DND-41 (cell line): Measurements from ENCODE around the gene PUM2.

Experiments
- ATAC-seq: fragments of 200-7000 bp; cut with Tn5 transposase; 3 replicates; pipeline ENCODE4 v1.9.1; 2021; ENCODE audit warnings: low read depth; ENCODE audit not compliant: insufficient read depth
- DNase-seq: peaks from one replicate; pipeline ENCODE4 v3.0.0-alpha.2; 2020
- H2AFZ ChIP-seq: 2 replicates; pipeline ENCODE4 v1.6.0; 2012; ENCODE audit warnings: low read depth, low read length
- H3K27ac ChIP-seq: 2 replicates; pipeline ENCODE4 v1.5.1; 2012; ENCODE audit warnings: low read length, inconsistent platforms
- H3K27me3 ChIP-seq: fragments of 200-600 bp; sonication (generic); 2 replicates; pipeline ENCODE4 v1.6.0; 2012; ENCODE audit warnings: low read length, mild to moderate bottlenecking, inconsistent platforms; ENCODE audit not compliant: insufficient read depth, poor library complexity
- H3K36me3 ChIP-seq: 2 replicates; pipeline ENCODE4 v1.5.1; 2012; ENCODE audit warnings: low read length, inconsistent platforms; ENCODE audit not compliant: insufficient read depth
- H3K4me1 ChIP-seq: 2 replicates; pipeline ENCODE4 v1.5.1; 2012; ENCODE audit warnings: mild to moderate bottlenecking, low read length; ENCODE audit not compliant: insufficient read depth
- H3K4me2 ChIP-seq: 2 replicates; pipeline ENCODE4 v1.6.0; 2012; ENCODE audit warnings: mild to moderate bottlenecking, moderate library complexity, low read length, inconsistent platforms; ENCODE audit not compliant: insufficient read depth
- H3K4me3 ChIP-seq, 2 experiments: fragments of 200-600 bp in 1 of 2; shearing (Covaris generic) in 1 of 2; 2 replicates each; pipeline ENCODE4 v1.5.1; 2012 to 2016; ENCODE audit warnings: inconsistent platforms in 2 of 2, low read length in 2 of 2, mild to moderate bottlenecking in 2 of 2, low read depth in 1 of 2, moderate library complexity in 1 of 2
- H3K79me2 ChIP-seq: 2 replicates; pipeline ENCODE4 v1.6.0; 2012; ENCODE audit warnings: low read length, inconsistent platforms; ENCODE audit not compliant: insufficient read depth
- H3K9ac ChIP-seq: 2 replicates; pipeline ENCODE4 v1.6.0; 2012; ENCODE audit warnings: low read depth, mild to moderate bottlenecking, inconsistent platforms, low read length, moderate library complexity
- H3K9me3 ChIP-seq: 2 replicates; pipeline ENCODE4 v1.5.1; 2012; ENCODE audit warnings: low read length, moderate library complexity, mild to moderate bottlenecking, inconsistent platforms; ENCODE audit not compliant: insufficient read depth, severe bottlenecking
- H4K20me1 ChIP-seq: 2 replicates; pipeline ENCODE4 v1.6.0; 2012; ENCODE audit warnings: low read length; ENCODE audit not compliant: insufficient read depth
- EZH2 ChIP-seq: IDR thresholded peaks from 3 replicates; pipeline ENCODE4 v1.6.1; 2012; ENCODE audit warnings: borderline replicate concordance, low read depth, mild to moderate bottlenecking, moderate library complexity, low read length, inconsistent platforms; ENCODE audit not compliant: severe bottlenecking
- TF ChIP-seq, protein P1 (sequence below): IDR thresholded peaks from 2 replicates; pipeline ENCODE4 v1.5.1; 2012; ENCODE audit warnings: borderline replicate concordance, low read length, moderate library complexity, mild to moderate bottlenecking; ENCODE audit not compliant: poor library complexity, severe bottlenecking; ENCODE audit errors: extremely low read depth

The PUM2 gene, protein sequence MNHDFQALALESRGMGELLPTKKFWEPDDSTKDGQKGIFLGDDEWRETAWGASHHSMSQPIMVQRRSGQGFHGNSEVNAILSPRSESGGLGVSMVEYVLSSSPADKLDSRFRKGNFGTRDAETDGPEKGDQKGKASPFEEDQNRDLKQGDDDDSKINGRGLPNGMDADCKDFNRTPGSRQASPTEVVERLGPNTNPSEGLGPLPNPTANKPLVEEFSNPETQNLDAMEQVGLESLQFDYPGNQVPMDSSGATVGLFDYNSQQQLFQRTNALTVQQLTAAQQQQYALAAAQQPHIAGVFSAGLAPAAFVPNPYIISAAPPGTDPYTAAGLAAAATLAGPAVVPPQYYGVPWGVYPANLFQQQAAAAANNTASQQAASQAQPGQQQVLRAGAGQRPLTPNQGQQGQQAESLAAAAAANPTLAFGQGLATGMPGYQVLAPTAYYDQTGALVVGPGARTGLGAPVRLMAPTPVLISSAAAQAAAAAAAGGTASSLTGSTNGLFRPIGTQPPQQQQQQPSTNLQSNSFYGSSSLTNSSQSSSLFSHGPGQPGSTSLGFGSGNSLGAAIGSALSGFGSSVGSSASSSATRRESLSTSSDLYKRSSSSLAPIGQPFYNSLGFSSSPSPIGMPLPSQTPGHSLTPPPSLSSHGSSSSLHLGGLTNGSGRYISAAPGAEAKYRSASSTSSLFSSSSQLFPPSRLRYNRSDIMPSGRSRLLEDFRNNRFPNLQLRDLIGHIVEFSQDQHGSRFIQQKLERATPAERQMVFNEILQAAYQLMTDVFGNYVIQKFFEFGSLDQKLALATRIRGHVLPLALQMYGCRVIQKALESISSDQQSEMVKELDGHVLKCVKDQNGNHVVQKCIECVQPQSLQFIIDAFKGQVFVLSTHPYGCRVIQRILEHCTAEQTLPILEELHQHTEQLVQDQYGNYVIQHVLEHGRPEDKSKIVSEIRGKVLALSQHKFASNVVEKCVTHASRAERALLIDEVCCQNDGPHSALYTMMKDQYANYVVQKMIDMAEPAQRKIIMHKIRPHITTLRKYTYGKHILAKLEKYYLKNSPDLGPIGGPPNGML

DNA sequence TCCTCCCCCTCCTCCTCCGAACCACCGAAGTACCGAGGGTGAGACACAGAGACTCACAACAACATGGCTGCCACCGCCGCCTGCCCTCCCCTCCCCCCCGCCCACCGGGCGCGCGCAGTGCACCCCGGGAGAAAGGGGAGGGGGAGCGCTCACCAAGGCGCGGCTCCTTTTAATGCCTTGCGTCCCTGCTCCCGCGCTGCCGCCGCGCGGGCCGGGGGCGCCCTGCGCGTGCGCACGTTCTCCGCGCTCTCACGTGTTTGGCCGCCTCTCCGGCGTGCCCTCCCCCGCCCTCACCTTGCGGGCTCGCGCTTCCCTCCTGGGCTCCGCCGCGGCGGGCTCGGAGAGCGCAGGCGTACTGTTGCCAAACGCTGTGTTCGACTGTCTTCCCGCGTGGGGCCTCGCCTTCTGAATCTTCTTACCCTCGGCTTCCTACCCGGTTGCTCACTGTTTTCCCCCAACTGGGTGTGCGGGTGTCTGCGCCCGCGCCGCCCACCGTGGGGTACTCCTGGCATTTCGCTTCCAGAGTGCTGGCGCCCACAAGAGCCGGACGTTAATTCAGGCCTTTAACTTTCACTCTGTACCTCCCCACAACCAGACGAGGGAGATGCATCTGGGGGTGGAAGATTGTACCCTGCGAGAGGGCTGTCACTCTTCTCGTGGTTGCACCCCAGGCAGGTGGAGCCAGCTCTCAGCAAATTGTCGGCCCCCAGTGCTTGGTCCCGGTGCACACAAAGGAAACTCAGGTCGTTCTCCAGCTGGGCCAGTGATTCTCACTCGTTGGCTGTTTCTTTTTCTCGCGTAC, at the start of gene PUM2:
PUM2 (minus strand) TSS at position 92 of the 802 bp plus-strand sequence. CDS start 23,484 bp downstream, outside the sequence.
- Histone ChIP-seq H2AFZ (peak within 1 kb of the TSS; percentile 83), H3K9me3 (no peaks in the 10 kb centered on the region), H3K4me2 (peak within 1 kb of the TSS; percentile 75), H3K4me1 (peaks cover 49% of the 10 kb centered on the region), H3K27ac (peak within 1 kb of the TSS; percentile 99), H3K79me2 (peaks cover 57% of the 10 kb centered on the region), H3K27me3 (no peaks in the 10 kb centered on the region), H3K36me3 (peaks cover 21% of the 10 kb centered on the region), H4K20me1 (peaks cover 38% of the 10 kb centered on the region), H3K9ac (peak within 1 kb of the TSS; percentile 91), H3K4me3 (peak within 1 kb of the TSS; percentile 77 to 86)
- DNase-seq (peak; percentile 97), ATAC-seq (peak; percentile 81)
- TF ChIP-seq, protein P1, sequence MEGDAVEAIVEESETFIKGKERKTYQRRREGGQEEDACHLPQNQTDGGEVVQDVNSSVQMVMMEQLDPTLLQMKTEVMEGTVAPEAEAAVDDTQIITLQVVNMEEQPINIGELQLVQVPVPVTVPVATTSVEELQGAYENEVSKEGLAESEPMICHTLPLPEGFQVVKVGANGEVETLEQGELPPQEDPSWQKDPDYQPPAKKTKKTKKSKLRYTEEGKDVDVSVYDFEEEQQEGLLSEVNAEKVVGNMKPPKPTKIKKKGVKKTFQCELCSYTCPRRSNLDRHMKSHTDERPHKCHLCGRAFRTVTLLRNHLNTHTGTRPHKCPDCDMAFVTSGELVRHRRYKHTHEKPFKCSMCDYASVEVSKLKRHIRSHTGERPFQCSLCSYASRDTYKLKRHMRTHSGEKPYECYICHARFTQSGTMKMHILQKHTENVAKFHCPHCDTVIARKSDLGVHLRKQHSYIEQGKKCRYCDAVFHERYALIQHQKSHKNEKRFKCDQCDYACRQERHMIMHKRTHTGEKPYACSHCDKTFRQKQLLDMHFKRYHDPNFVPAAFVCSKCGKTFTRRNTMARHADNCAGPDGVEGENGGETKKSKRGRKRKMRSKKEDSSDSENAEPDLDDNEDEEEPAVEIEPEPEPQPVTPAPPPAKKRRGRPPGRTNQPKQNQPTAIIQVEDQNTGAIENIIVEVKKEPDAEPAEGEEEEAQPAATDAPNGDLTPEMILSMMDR: peak; percentile 20
- no peak for TF ChIP-seq EZH2

GRCh38 chr2:20400306-20400705, 49.7 kb upstream of the PUM2 start:
- no peak overlapping the region for H2AFZ ChIP-seq
- H3K4me2 ChIP-seq: no peak overlapping the region
- no peaks in the 10 kb centered on the region for H3K27me3 ChIP-seq
- TF ChIP-seq, protein P1: no peak
- TF ChIP-seq EZH2: no peak
- H3K27ac ChIP-seq: no peak overlapping the region
- no peaks in the 10 kb centered on the region for H3K4me1 ChIP-seq
- no peak for DNase-seq
- ATAC-seq: no peak
- no peaks in the 10 kb centered on the region for H3K79me2 ChIP-seq
- H3K36me3 ChIP-seq: no peaks in the 10 kb centered on the region
- no peak overlapping the region for H3K9ac ChIP-seq
- H4K20me1 ChIP-seq: no peaks in the 10 kb centered on the region
- H3K4me3 ChIP-seq: no peak overlapping the region
- H3K9me3 ChIP-seq: no peaks in the 10 kb centered on the region

DNA sequence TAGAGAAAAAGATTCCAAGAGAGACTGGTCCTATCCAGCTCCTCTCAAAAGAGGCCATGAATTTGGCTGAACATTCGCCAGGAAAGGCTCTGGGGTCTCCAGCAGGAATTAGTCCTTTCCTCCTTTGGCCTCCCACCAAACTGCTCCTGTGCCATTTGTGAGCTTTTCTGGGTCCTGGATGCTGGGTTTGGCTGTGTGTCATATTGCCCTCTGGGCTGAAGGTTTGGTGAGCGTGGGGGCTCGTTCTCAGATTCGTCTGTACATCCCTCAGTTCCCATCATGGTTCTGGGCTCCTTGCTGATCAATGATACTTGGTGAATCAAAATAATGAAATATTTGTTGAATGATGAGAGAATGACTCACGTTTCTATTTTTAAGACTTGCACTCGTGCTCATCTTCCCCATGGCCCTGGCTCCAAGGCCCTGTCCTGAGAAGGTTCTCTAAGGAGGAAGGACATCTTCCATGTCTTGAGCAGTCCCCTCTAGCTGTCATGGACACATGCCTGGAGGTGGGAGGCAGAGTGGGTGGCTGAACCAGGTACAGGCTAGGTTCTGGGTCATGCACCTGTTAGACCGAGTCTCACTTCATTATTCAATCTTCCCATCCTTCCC, 48.4 kb upstream of the PUM2 start:
- TF ChIP-seq EZH2: no peak
- TF ChIP-seq, protein P1: no peak
- no peaks in the 10 kb centered on the region for H3K27me3 ChIP-seq

More for the DNA sequence above, 48.4 kb upstream of the PUM2 start:
- no peak overlapping the region for H3K4me3 ChIP-seq
- H3K79me2 ChIP-seq: no peaks in the 10 kb centered on the region
- no peak overlapping the region for H2AFZ ChIP-seq
- ATAC-seq (no peak), DNase-seq (no peak)
- no peaks in the 10 kb centered on the region for H3K36me3 ChIP-seq
- H3K9ac ChIP-seq: no peak overlapping the region
- no peak overlapping the region for H3K27ac ChIP-seq
- H4K20me1 ChIP-seq: no peaks in the 10 kb centered on the region
- no peaks in the 10 kb centered on the region for H3K4me1 ChIP-seq
- no peaks in the 10 kb centered on the region for H3K9me3 ChIP-seq
- H3K4me2 ChIP-seq: no peak overlapping the region
